Measurements from ENCODE around the gene PABPC1L.

DNA sequence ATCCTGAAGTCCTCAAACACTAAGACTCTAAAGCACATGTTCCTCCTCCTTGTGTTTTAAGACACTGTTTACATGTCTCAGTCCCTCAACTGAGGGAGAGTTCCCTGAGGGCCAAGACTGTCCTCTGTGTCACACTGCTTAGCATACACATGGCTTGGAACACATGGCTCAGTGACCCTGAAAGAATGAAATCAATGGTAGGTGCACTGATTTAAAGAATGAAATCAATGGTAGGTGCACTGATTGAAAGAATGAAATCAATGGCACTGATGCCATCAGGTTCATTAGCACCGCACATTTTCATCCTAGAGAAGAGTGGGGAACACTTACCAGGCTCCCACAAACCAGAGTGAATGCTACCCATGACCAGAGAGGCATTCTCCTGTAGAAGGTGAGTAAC, 40.5 kb downstream of the PABPC1L start:
- no peak for TF ChIP-seq EZH2phosphoT487 (conservative IDR thresholded peaks at IDR 0.05; ENCODE audit: low read length)
- TF ChIP-seq, protein P1, sequence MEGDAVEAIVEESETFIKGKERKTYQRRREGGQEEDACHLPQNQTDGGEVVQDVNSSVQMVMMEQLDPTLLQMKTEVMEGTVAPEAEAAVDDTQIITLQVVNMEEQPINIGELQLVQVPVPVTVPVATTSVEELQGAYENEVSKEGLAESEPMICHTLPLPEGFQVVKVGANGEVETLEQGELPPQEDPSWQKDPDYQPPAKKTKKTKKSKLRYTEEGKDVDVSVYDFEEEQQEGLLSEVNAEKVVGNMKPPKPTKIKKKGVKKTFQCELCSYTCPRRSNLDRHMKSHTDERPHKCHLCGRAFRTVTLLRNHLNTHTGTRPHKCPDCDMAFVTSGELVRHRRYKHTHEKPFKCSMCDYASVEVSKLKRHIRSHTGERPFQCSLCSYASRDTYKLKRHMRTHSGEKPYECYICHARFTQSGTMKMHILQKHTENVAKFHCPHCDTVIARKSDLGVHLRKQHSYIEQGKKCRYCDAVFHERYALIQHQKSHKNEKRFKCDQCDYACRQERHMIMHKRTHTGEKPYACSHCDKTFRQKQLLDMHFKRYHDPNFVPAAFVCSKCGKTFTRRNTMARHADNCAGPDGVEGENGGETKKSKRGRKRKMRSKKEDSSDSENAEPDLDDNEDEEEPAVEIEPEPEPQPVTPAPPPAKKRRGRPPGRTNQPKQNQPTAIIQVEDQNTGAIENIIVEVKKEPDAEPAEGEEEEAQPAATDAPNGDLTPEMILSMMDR (IDR thresholded peaks at IDR 0.05; ENCODE audit: insufficient read depth, low read length, poor library complexity, severe bottlenecking): no peak
